Tibial artery (tissue), 4 donors: ENCODE data around the gene CBARP.

Experiments
- DNase-seq, 2 donors: peaks; one replicate each; pipeline ENCODE4 v3.0.0-alpha.2; 2019
- H3K27ac ChIP-seq, 2 donors: fragments of 200-600 bp; sonication (generic) in 1 of 2; 1 replicate in 1 of 2; 2 replicates in 1 of 2; pipeline ENCODE4 v1.5.1; 2018 to 2019; ENCODE audit warnings: mild to moderate bottlenecking in 1 of 2
- H3K27me3 ChIP-seq, 2 donors: fragments of 200-600 bp; sonication (generic) in 1 of 2; one replicate each; pipeline versions ENCODE4 v1.5.1 to v1.6.0; 2016 to 2019
- H3K36me3 ChIP-seq, 3 donors: fragments of 200-600 bp; sonication (generic) in 2 of 3; one replicate each; pipeline ENCODE4 v1.5.1; 2016 to 2019; ENCODE audit warnings: mild to moderate bottlenecking in 2 of 3
- H3K4me1 ChIP-seq, 4 donors: fragments of 200-600 bp; sonication (generic) in 2 of 4; 1 replicate in 3 of 4; 2 replicates in 1 of 4; pipeline ENCODE4 v1.5.1; 2016 to 2019
- H3K4me3 ChIP-seq, 2 donors: fragments of 200-600 bp; sonication (generic) in 1 of 2; 1 replicate in 1 of 2; 2 replicates in 1 of 2; pipeline ENCODE4 v1.5.1; 2018 to 2019; ENCODE audit warnings: mild to moderate bottlenecking in 2 of 2
- H3K9me3 ChIP-seq, 3 donors: fragments of 200-600 bp; sonication (generic) in 1 of 3; one replicate each; pipeline ENCODE4 v1.5.1; 2016 to 2019
- CTCF ChIP-seq, 2 experiments: fragments of 200-600 bp in 1 of 2; fragments of 450-650 bp in 1 of 2; IDR thresholded peaks; one replicate each; pipeline ENCODE4 v1.5.1; 2017 to 2019; ENCODE audit warnings: antibody characterized with exemption in 2 of 2, mild to moderate bottlenecking in 1 of 2, moderate library complexity in 1 of 2
- intact Hi-C: fragments of 100-400 bp; cut with DNase I; formaldehyde crosslinking; loops from one replicate; pipeline ENCODE4 v1.15.0; 2023; ENCODE audit warnings: low total_unique reads

CBARP gene

GRCh38 chr19:1257475-1258162 is 19.8 kb upstream of the CBARP start:
- H3K4me1 ChIP-seq = peaks cover 17 to 86% (median 82%) of the 10 kb centered on the region in 4 donors
- H3K36me3 ChIP-seq = peaks cover 33 to 50% (median 47%) of the 10 kb centered on the region in 3 donors
- H3K27me3 ChIP-seq = no peaks in the 10 kb centered on the region
- no peak for DNase-seq
- no peaks in the 10 kb centered on the region for H3K9me3 ChIP-seq
- intact Hi-C loops = no loop called here
- no peak overlapping the region for H3K4me3 ChIP-seq
- peak overlapping the region; percentile 93 to 95 for H3K27ac ChIP-seq
- no peak for TF ChIP-seq CTCF (IDR thresholded peaks at IDR 0.05)

GRCh38 chr19:1256646-1257474 is 19.1 kb upstream of the CBARP start:
- intact Hi-C loops = no loop called here
- TF ChIP-seq CTCF (IDR thresholded peaks at IDR 0.05) = no peak
- no peak for DNase-seq
- peak overlapping the region; percentile 95 to 98 for H3K27ac ChIP-seq
- H3K36me3 ChIP-seq = peaks cover 34 to 52% (median 50%) of the 10 kb centered on the region in 3 donors
- H3K4me1 ChIP-seq = peaks cover 12 to 86% (median 78%) of the 10 kb centered on the region in 4 donors
- H3K9me3 ChIP-seq = no peaks in the 10 kb centered on the region
- H3K27me3 ChIP-seq = no peaks in the 10 kb centered on the region
- H3K4me3 ChIP-seq = no peak overlapping the region

- no peak for DNase-seq
- Histone ChIP-seq H3K36me3 (peaks cover 38 to 62% (median 56%) of the 10 kb centered on the region in 3 donors), H3K4me3 (no peak overlapping the region), H3K27me3 (no peaks in the 10 kb centered on the region), H3K27ac (peak overlapping the region; percentile 98), H3K4me1 (peaks cover 7 to 80% (median 73%) of the 10 kb centered on the region in 4 donors), H3K9me3 (no peaks in the 10 kb centered on the region)
- no peak for TF ChIP-seq CTCF (IDR thresholded peaks at IDR 0.05)
- intact Hi-C loops = no loop called here
Measured at GRCh38 chr19:1255186-1256161, 17.7 kb upstream of the CBARP start.

GRCh38 chr19:1254530-1255185 is 16.9 kb upstream of the CBARP start:
- Histone ChIP-seq H3K4me1 (peaks cover 7 to 72% (median 65%) of the 10 kb centered on the region in 4 donors), H3K27me3 (no peaks in the 10 kb centered on the region), H3K27ac (peak overlapping the region; percentile 98), H3K9me3 (no peaks in the 10 kb centered on the region), H3K36me3 (peaks cover 38 to 65% (median 56%) of the 10 kb centered on the region in 3 donors), H3K4me3 (peak overlapping the region in 1 of 2 donors; percentile 67)
- no peak for DNase-seq
- no peak for TF ChIP-seq CTCF (IDR thresholded peaks at IDR 0.05)
- intact Hi-C loops = no loop called here
